T-cell (primary cell): ENCODE results near the gene MED26. TPM values are rescaled to one million over a fixed set of nuclear protein-coding genes. Genes with fewer than 3 reads are reported as not detected.

ENCODE experiments used
- ATAC-seq, 4 experiments: fragments of 200-7000 bp in 3 of 4; fragments of 150-1000 bp in 1 of 4; cut with Tn5 transposase; replicated peaks in 1 of 4; 1 replicate in 3 of 4; 2 replicates in 1 of 4; pipeline ENCODE4 v1.10.0; 2021; ENCODE audit warnings: moderate library complexity in 3 of 4, mild to moderate bottlenecking in 2 of 4, moderate number of reproducible peaks in 1 of 4
- CTCF ChIA-PET, 2 donors: fragments of 300-600 bp; sonication (Branson Sonifier 250); formaldehyde crosslinking; loops; one replicate each; lab custom pipeline; 2022; ENCODE audit warnings: antibody characterized with exemption in 2 of 2; lab: Charles Lee
- POLR2A ChIA-PET, 2 donors: fragments of 300-600 bp; sonication (Branson Sonifier 250); formaldehyde crosslinking; loops; one replicate each; lab custom pipeline; 2022; ENCODE audit warnings: antibody characterized with exemption in 2 of 2; lab: Charles Lee
- DNase-seq, 35 experiments: peaks; one replicate each; pipeline versions ENCODE4 v3.0.0 to v3.0.0-alpha.2; 2013 to 2023
- H3K27ac ChIP-seq: one replicate; pipeline ENCODE4 v1.5.1; 2013; ENCODE audit warnings: low read length
- H3K27me3 ChIP-seq, 2 experiments: replicated peaks in 1 of 2; 1 replicate in 1 of 2; 2 replicates in 1 of 2; pipeline versions ENCODE4 v1.6.1 to v1.7.0; 2013; ENCODE audit warnings: low read length in 1 of 2, mixed read lengths in 1 of 2; ENCODE audit not compliant: control insufficient read depth in 2 of 2, insufficient read depth in 2 of 2; ENCODE audit errors: extremely low read depth in 1 of 2
- H3K36me3 ChIP-seq, 2 donors: 1 replicate in 1 of 2; 2 replicates in 1 of 2; pipeline versions ENCODE4 v1.6.1 to v1.7.0; 2013; ENCODE audit warnings: low read length in 1 of 2; ENCODE audit not compliant: control insufficient read depth in 2 of 2, insufficient read depth in 1 of 2; ENCODE audit errors: extremely low read depth in 1 of 2
- H3K4me1 ChIP-seq, 2 experiments: 1 replicate in 1 of 2; 2 replicates in 1 of 2; pipeline versions ENCODE4 v1.6.1 to v1.7.0; 2013; ENCODE audit warnings: low read length in 2 of 2, mixed read lengths in 1 of 2; ENCODE audit not compliant: insufficient read depth in 2 of 2, control insufficient read depth in 1 of 2; ENCODE audit errors: extremely low read depth in 1 of 2
- H3K4me3 ChIP-seq, 2 donors: 1 replicate in 1 of 2; 2 replicates in 1 of 2; pipeline versions ENCODE4 v1.5.1 to v1.7.0; 2013; ENCODE audit warnings: mild to moderate bottlenecking in 2 of 2, low read length in 1 of 2, moderate library complexity in 1 of 2; ENCODE audit not compliant: control insufficient read depth in 1 of 2; ENCODE audit errors: extremely low read depth in 1 of 2
- H3K9me3 ChIP-seq: 2 replicates; pipeline ENCODE4 v1.7.0; 2013
- H3K27ac Mint-ChIP-seq, 2 donors: one replicate each; pipeline ENCODE4 v1.8.0; 2020 to 2021; ENCODE audit warnings: mild to moderate bottlenecking in 2 of 2, mixed read lengths in 2 of 2
- H3K27me3 Mint-ChIP-seq, 2 donors: one replicate each; pipeline ENCODE4 v1.8.0; 2021 to 2022; ENCODE audit warnings: mixed read lengths in 2 of 2
- H3K36me3 Mint-ChIP-seq: one replicate; pipeline ENCODE4 v1.8.0; 2021; ENCODE audit warnings: mixed read lengths
- H3K4me1 Mint-ChIP-seq, 3 donors: one replicate each; pipeline ENCODE4 v1.8.0; 2020 to 2022; ENCODE audit warnings: mixed read lengths in 3 of 3, mild to moderate bottlenecking in 1 of 3
- H3K4me3 Mint-ChIP-seq, 3 donors: one replicate each; pipeline ENCODE4 v1.8.0; 2020 to 2022; ENCODE audit warnings: mild to moderate bottlenecking in 3 of 3, mixed read lengths in 3 of 3, moderate library complexity in 3 of 3
- H3K9me3 Mint-ChIP-seq, 3 donors: one replicate each; pipeline ENCODE4 v1.8.0; 2020 to 2022; ENCODE audit warnings: mixed read lengths in 3 of 3
- WGBS: methylation state at CpG from one replicate; pipeline ENCODE4 v1.1.5; 2013; ENCODE audit warnings: missing lambda C conversion rate; ENCODE audit not compliant: insufficient coverage; 5-methylcytosine and 5-hydroxymethylcytosine counted together
- total RNA-seq, 35 experiments: library from RNA in 6 of 35; stranded (reverse) in 6 of 35; fragments of 120-200 nt in 1 of 35; gene quantifications; one replicate each; pipeline versions ENCODE4 v1.2.1 to v1.2.4 and lab custom pipeline; 2013 to 2026

The MED26 gene
- total RNA-seq, 5 donors from 2014 or later (not counting 1 experiment from before 2014, with no cell fraction given) = 14.7 to 42.0 (median 21.1) TPM

GRCh38 chr19:16524991-16525734 is 102.8 kb downstream of the MED26 start:
- Mint-ChIP-seq H3K4me3 (no peak overlapping the region), H3K9me3 (no peaks in the 10 kb centered on the region), H3K27ac (no peak overlapping the region), H3K27me3 (no peaks in the 10 kb centered on the region), H3K36me3 (peaks cover 44% of the 10 kb centered on the region), H3K4me1 (no peaks in the 10 kb centered on the region)
- DNase-seq (no peak), ATAC-seq (no peak)
- Histone ChIP-seq H3K27me3 (no peaks in the 10 kb centered on the region), H3K4me1 (no peaks in the 10 kb centered on the region), H3K36me3 (peaks cover 18 to 89% of the 10 kb centered on the region in 2 donors), H3K4me3 (no peak overlapping the region), H3K9me3 (no peaks in the 10 kb centered on the region), H3K27ac (no peak overlapping the region)
- POLR2A ChIA-PET = no interaction called here
- 95% methylated on average over 51 of the region's 54 CpGs for WGBS
- CTCF ChIA-PET = interaction anchor here in 1 of 2 donors (0.7 kb wide), 1 partner anchor 62 kb away, joined by 6 read pairs; no protein-coding TSS in a partner anchor

Other genes with a start within 250 kb of the MED26 start
- 10 to 100 TPM; 42.0 to 60.2 (median 57.7) TPM for gene EPS15L1, start 156.2 kb downstream of the MED26 start, total RNA-seq
- not detected for gene CALR3, start 132.0 kb downstream of the MED26 start, total RNA-seq
- gene C19orf44, start 131.8 kb downstream of the MED26 start, total RNA-seq = 1 to 10 TPM; 2.3 to 4.6 (median 3.3) TPM
- 10 to 100 TPM; 52.6 to 76.7 (median 70.3) TPM for gene CHERP, start 85.8 kb downstream of the MED26 start, total RNA-seq
- gene SLC35E1, start 55.8 kb downstream of the MED26 start, total RNA-seq = 10 to 100 TPM; 32.7 to 67.5 (median 36.9) TPM
- 10 to 100 TPM; 56.7 to 77.6 (median 73.1) TPM for gene SMIM7, start 31.9 kb upstream of the MED26 start, total RNA-seq
- 1 to 10 TPM in 2 of 5 donors, under 1 TPM in 3; 0.45 to 2.0 (median 0.77) TPM for gene TMEM38A, start 32.9 kb upstream of the MED26 start, total RNA-seq
- under 1 TPM in 1 of 5 donors, not detected in 4; 0.03 TPM for gene NWD1, start 91.6 kb upstream of the MED26 start, total RNA-seq
- gene SIN3B, start 201.2 kb upstream of the MED26 start, total RNA-seq = 10 to 100 TPM; 76.4 to 94.5 (median 84.1) TPM